ENCODE measurements around the gene CYSTM1.

Gene CYSTM1

DNA sequence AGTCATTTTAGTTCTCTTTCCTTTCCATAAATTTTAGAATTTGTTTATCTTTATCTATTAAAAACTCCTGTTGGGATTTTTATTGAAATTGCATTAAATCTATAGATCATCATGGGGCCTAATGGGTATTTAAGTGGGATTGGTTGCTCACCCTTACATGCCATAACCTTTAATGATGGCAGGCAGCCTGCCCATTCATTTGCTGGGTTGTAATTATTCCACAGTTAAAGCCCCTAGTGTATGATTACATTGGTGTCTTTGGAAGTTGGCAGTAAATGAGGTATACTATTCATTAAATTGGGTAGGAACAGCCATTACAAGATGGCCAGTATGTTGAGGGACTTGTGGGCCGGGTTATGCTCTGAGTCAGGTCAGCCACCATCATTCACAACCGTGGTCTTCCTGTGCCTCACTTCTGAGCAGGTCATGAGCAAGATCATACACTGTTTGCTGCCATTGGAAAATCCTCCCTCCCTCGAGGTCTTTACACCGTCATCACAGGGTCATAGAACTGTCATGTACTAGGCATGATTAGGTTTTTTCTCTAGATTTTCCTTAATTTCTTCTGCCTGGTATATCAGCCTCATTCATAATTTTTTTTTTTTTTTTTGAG lies 59.5 kb downstream of the CYSTM1 start:
- TF ChIP-seq, protein P1, sequence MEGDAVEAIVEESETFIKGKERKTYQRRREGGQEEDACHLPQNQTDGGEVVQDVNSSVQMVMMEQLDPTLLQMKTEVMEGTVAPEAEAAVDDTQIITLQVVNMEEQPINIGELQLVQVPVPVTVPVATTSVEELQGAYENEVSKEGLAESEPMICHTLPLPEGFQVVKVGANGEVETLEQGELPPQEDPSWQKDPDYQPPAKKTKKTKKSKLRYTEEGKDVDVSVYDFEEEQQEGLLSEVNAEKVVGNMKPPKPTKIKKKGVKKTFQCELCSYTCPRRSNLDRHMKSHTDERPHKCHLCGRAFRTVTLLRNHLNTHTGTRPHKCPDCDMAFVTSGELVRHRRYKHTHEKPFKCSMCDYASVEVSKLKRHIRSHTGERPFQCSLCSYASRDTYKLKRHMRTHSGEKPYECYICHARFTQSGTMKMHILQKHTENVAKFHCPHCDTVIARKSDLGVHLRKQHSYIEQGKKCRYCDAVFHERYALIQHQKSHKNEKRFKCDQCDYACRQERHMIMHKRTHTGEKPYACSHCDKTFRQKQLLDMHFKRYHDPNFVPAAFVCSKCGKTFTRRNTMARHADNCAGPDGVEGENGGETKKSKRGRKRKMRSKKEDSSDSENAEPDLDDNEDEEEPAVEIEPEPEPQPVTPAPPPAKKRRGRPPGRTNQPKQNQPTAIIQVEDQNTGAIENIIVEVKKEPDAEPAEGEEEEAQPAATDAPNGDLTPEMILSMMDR (IDR thresholded peaks at IDR 0.05) = no peak

DNA sequence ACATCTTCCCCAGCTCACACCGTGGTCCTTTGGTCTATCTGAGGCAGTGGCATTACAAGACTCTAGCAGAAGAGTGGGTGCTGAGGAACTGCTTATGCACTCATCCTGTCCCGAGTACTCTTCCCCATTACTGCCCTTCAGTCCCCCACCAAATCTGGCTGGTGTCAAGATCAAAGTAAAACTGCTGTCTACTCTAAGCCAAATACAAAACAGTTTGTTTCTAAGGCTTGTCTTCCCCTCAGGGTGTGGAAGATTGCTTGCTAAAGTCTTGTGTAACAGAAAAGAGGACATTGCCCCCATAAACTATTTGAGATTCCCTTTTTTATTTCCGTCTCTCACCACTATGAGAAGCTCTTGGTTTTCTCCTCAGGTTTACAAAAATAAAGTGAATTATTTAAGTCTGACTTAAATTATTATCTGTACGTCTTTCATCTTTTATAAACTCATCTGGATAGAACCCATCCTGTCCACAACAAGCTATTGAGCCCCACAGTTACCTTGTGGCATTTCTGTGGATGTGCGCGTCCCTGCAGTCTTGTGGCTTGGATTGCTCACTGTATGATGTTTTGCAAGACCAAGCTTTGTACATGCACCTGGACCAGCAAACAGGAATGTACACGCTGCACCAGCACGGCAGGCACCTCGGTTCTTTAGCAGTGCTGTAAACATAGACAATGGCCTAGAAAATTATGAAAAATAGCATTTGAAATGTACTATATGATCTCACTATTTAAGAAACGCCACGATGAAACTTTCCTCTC lies 61.0 kb downstream of the CYSTM1 start:
- TF ChIP-seq, protein P1 (IDR thresholded peaks at IDR 0.05) = no peak

DNA sequence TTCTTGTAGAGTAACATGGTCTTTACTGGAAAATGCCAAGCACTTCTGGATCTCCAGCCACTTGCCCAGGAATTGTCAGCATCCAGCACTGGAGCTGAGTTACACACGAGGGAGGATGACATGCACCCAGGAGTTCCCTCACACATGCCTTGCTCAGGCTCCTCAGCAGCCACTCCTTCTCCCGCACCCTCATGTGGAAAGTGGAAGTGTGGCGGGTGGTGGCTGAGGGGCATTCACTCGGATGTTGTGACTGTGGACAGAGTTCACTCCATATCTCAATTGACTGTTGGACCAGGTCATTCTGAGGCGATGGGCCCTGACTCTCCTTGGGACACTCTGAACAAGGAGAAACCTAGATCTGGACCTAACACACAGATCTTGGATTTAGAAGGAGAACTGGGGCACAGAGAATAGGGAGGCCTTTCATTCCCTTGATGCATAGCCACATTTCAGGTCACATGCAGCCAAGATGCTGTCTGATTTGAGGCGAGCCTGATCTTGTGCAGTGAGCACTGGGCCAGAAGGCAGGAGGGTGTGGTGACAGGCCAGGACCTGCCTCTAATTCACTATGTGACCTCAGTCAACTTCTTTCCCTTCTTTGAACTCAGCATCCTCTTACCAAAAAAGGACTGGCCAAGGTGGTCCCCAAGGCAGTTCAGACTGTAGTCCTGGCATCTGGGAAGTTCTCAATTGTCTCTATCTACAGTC lies 62.1 kb downstream of the CYSTM1 start:
- TF ChIP-seq, protein P1 (IDR thresholded peaks at IDR 0.05) = no peak

DNA sequence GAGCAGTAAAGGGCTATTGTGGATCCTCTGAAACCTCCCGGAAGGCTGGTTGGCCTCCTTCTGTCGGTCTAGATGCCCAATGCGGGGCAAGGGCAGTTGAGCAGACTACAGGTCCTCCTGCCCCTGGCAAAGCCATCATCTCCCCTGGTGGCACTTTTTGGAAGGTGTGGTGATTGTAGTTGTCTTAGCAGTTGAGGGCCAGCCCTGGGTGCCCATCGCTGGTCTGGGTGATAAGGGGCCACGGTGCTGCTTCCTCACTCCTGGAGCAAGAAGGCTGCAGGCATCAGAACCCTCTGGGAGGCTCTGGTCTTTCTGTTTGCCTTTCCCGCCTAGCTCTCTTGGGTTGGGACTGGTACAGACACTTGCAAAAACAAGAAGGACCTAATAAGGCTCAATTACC lies 63.8 kb downstream of the CYSTM1 start:
- TF ChIP-seq, protein P1 (IDR thresholded peaks at IDR 0.05) = no peak

DNA sequence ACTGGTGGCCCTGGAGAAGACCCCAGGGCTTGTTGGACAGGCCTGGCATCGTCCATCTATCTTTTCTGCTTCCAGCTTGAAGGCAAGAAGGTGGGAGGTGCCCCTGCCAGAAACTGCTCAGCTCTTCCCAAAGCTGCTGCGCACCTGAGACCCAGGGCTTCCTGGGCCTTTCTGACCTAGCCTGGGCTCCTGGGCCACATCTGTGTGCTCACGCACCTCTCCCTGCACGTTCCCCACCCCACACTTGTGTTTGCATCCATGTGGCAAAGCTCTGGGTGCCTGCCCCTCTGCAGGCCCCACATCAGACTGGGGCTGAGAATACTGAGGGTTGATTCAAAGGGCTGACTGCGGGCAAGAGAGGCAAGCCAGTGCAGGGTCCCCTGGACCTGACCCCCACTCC lies 64.5 kb downstream of the CYSTM1 start:
- TF ChIP-seq, protein P1 (IDR thresholded peaks at IDR 0.05) = no peak

DNA sequence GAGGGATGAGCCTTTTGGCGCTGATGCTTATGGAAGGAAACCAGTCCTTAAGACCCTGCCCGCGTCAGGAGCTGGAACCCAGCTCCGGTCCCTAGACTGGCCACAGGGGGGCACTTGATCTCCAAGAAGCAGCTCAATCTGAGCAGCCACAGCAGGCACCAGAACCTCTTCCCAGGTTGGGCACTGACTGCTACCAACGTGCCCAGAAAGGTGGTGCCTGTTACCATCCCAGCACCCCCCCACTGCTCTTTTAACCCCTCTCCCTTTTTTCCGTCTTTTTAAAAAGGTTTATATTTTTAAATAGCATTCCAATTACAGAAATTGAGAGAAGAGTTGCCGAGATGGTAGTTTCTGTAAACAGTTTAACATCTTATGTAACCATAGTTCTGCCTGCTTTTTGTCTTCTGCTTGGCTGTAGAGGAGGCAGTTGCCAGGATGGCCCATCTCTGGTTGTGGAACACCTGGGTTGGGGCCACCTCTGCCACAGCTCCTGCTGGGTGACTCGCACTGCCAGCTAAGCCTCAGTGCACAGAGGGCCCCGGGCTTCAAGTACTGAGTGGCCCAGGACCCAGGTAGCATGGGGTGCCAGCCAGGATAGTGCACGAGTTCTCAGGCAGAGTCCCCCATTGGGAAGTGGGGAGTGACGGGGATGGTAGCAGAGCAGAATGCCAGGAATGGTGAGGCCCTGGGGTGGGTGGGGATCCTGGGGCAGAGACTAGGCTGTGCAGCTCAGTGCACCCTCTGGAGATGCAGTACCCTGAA lies 65.1 kb downstream of the CYSTM1 start:
- TF ChIP-seq, protein P1 (IDR thresholded peaks at IDR 0.05) = peak; percentile 82

DNA sequence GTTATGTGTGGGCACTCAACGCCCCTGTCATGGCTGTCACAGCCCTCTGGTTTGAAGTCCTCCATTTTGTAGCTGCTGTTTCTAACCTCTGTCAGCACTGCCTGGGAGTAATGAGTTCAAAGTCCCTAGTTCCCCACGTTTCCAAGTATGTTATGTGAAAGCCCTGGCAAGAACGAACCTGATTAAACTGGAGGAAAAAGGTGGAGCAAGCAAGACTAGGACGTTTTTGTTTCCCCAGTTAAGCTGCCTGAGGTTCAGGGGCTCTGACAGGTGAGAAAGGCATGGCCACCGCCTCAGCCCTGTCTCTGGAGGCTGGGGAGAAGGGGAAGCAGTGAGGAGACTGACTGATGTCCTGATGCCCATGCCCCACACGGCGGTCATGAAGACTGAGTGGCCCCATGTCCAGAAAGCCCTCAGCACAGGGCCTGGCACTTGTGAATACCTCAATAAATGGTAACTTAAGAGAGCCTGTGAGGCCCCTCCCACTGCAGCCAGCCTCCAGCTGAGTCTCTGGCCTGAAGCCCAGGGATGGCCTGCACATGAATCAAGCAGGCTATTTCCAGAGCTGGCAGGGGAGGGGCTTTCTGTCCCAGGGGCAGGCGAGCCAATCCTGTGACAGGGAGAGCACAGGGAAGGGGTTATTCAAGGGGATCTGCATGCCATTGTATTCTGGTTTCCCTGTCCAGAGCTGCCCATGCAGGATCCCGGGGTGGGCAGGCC lies 66.2 kb downstream of the CYSTM1 start:
- TF ChIP-seq, protein P1 (IDR thresholded peaks at IDR 0.05) = no peak

Data from LNCAP (cell line).